Type B pancreatic cell (in vitro differentiated cells): Measurements from ENCODE around the gene RHBDL2. TPM values are rescaled to one million over a fixed set of nuclear protein-coding genes. Genes with fewer than 3 reads are reported as not detected.

Source experiments
- DNase-seq: peaks from one replicate; pipeline ENCODE4 v3.0.0; 2021; ENCODE audit warnings: mixed read lengths; ENCODE audit not compliant: unreplicated experiment; ENCODE audit errors: extremely low spot score
- H3K27ac Mint-ChIP-seq: 2 replicates; pipeline ENCODE4 v1.8.0; 2021; ENCODE audit warnings: mild to moderate bottlenecking, mixed read lengths
- H3K27me3 Mint-ChIP-seq: 2 replicates; pipeline ENCODE4 v1.8.0; 2021; ENCODE audit warnings: mixed read lengths
- H3K36me3 Mint-ChIP-seq: 2 replicates; pipeline ENCODE4 v1.8.0; 2021; ENCODE audit warnings: mixed read lengths
- H3K4me1 Mint-ChIP-seq: one replicate; pipeline ENCODE4 v1.8.0; 2021; ENCODE audit warnings: mixed read lengths; ENCODE audit not compliant: unreplicated experiment
- H3K4me3 Mint-ChIP-seq: 2 replicates; pipeline ENCODE4 v1.8.0; 2021; ENCODE audit warnings: mild to moderate bottlenecking, mixed read lengths
- H3K9me3 Mint-ChIP-seq: 2 replicates; pipeline ENCODE4 v1.8.0; 2021; ENCODE audit warnings: mixed read lengths
- total RNA-seq: library from RNA; stranded (reverse); gene quantifications from 2 replicates; pipeline ENCODE4 v1.2.1, GENCODE V29; 2021; ENCODE audit warnings: low replicate concordance
- TF ChIP-seq, protein P1 (sequence below): fragments of 200-600 bp; sonication (generic); conservative IDR thresholded peaks from 2 replicates; pipeline ENCODE4 v1.5.0; 2021; ENCODE audit warnings: antibody characterized with exemption, mild to moderate bottlenecking

Gene RHBDL2
- total RNA-seq, 1 donor from 2014 or later = 0.80 TPM

DNA sequence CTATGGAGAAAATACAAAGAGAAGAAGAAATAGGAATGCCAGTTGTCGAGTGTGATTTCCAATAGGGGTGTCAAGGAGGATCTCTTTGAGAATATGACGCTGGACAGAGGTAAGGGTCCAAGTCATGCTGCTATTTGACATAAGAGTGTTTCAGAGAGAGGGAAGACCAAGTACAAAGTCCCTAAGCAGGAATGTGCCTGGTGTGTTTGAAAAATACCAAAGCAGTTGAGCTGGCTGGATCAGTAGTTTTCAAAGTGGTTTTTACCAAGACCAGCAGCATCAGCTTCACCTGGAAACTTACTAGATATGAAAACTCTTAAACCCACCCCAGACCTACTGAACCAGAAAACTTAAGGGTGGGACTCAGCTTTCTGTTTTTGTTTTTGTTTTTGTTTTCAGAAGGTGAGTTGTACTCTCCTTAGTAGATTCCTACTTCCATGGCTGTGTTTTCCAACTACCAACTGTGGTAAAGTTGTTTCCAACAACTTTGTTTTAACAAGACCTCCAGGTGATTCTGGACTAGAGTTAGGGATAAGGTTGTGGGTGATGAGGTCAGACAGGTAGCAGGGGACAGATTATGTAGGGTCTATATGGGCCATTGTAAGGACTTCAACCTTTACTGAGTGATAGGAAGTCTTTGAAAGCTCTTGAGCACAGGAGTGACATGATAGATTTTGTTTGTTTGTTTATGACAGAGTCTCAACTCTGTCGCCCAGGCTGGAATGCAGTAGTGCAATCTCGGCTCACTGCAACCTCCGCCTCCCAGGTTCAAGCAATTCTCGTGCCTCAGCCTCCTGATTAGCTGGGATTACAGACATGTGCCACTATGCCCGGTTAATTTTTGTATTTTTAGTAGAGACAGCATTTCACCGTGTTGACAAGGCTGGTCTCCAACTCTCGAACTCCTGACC, 53.0 kb downstream of the RHBDL2 start:
- Mint-ChIP-seq H3K27me3 (no peaks in the 10 kb centered on the region), H3K36me3 (peaks cover 3% of the 10 kb centered on the region), H3K27ac (no peak overlapping the region), H3K4me3 (no peak overlapping the region), H3K9me3 (no peaks in the 10 kb centered on the region), H3K4me1 (no peaks in the 10 kb centered on the region)
- TF ChIP-seq, protein P1, sequence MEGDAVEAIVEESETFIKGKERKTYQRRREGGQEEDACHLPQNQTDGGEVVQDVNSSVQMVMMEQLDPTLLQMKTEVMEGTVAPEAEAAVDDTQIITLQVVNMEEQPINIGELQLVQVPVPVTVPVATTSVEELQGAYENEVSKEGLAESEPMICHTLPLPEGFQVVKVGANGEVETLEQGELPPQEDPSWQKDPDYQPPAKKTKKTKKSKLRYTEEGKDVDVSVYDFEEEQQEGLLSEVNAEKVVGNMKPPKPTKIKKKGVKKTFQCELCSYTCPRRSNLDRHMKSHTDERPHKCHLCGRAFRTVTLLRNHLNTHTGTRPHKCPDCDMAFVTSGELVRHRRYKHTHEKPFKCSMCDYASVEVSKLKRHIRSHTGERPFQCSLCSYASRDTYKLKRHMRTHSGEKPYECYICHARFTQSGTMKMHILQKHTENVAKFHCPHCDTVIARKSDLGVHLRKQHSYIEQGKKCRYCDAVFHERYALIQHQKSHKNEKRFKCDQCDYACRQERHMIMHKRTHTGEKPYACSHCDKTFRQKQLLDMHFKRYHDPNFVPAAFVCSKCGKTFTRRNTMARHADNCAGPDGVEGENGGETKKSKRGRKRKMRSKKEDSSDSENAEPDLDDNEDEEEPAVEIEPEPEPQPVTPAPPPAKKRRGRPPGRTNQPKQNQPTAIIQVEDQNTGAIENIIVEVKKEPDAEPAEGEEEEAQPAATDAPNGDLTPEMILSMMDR = no peak
- DNase-seq = no peak

DNA sequence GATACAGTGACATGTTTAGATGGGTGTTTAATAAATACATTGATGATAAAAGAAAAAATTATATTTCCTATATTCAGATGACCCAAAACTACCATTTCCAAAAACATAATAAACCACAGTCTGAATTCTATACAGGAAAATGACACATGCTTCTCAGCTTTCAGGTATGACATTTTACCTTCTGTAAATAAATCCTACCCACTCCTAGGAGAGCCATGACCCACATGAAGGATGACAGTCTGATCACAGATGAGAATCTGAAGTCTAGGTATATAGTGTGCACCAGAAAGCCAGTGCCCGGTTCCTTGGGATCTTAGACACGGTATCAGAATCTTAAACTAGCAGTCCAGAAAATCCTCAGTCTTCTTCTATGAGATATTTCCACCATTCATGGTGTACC, 56.5 kb downstream of the RHBDL2 start:
- no peak for DNase-seq
- peaks cover 3% of the 10 kb centered on the region for H3K36me3 Mint-ChIP-seq
- no peaks in the 10 kb centered on the region for H3K4me1 Mint-ChIP-seq
- no peak overlapping the region for H3K4me3 Mint-ChIP-seq
- H3K9me3 Mint-ChIP-seq = no peaks in the 10 kb centered on the region
- TF ChIP-seq, protein P1 = no peak
- H3K27me3 Mint-ChIP-seq = no peaks in the 10 kb centered on the region
- no peak overlapping the region for H3K27ac Mint-ChIP-seq

DNA sequence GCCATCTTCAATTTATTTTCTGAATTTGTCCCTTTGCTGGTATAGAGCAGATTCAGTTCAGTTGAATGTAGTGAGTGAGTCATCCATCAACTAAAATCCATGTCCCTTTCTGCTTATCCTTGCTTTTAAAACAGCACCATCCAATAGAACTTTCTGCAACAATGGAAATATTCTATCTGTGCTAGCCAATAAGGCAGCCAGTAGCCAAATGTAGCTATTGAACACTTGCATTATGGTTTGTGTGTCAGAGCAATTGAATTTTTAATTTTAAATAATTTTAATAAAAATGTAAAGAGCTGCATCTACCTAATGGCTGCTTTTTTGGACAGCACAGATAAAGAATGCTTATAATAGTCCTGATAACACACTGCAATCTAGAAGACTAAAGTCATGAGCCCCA, 60.1 kb downstream of the RHBDL2 start, which contains the start of gene GJA9:
TSS of gene GJA9 (minus strand) at position 101 of the 400 bp plus-strand sequence. CDS start 5,489 bp downstream, outside the sequence.
- Mint-ChIP-seq H3K27me3 (no peaks in the 10 kb centered on the region), H3K36me3 (no peaks in the 10 kb centered on the region), H3K4me1 (no peaks in the 10 kb centered on the region), H3K27ac (no peak within 1 kb of the TSS), H3K9me3 (no peaks in the 10 kb centered on the region), H3K4me3 (no peak within 1 kb of the TSS)
- TF ChIP-seq, protein P1 = no peak
- no peak for DNase-seq

DNA sequence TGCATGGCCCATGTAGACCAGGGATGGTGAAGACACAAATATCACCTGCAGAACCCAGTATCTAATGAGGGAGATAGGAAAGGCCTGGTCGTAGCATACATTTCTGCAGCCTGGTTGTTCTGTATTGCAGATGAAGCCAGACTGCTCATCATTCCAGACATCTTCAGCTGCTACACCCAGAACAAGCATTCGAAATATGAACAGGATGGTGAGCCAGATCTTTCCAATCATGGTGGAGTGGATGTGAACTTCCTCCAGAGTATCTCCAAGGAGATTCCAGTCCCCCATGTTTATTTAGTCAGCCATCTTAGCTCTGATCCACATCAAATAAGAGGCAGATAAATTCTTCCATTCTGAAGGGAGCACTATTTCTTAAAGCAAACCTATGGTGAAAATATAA, 65.8 kb downstream of the RHBDL2 start:
- Mint-ChIP-seq H3K4me3 (peak overlapping the region; percentile 21), H3K27me3 (no peaks in the 10 kb centered on the region), H3K27ac (no peak overlapping the region)

DNA sequence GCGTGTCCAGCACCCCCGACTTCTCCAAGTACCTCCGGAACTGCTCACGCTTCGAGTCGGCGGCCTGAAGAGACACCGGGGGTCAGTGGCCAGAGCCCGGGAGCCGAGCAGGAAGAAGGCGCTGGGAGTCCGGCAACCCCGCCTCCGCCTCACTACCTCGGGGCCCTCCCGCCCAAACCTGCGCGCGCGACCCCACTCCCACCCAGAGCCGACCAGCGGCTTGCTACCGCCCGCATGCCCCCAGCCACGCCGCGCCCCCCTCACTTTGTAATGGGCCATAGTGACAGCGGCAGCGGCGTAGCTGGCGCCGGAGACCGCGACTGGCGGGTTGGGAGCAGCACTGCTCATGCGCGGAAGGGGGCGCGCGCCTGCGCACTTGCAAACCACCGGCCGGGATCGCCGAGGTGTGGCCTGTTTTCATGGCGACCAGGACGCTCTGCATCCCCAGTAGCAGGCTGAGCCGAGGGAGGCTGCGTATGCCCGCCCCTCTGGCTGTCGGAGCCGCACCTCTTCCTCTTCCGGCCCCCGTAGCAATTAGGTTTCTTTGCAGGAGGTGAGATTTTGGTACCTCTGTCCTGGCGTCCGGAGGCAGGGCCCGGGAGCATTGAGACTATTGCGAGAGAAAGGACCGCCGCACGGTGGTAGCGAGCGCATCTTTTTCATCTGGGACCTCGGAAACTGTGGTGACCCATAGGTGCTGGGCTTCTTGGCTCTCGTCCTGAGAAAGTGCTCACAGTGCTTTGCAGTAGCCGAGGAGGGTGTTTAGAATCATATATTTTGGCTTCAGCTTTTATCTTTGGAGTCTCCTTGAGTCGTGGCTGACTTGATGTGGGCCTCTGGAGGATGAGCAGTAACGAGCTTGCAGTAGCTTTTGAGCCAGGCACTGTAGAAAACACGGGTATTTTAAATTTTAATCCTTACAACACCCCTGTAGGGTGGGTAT, 68.3 kb downstream of the RHBDL2 start, which contains the start of gene MYCBP:
TSS of gene MYCBP (minus strand) at position 322 of the 943 bp plus-strand sequence. CDS start at position 279, 43 bp downstream.
- DNase-seq = peak; percentile 98
- peak within 1 kb of the TSS; percentile 96 for H3K4me3 Mint-ChIP-seq
- TF ChIP-seq, protein P1 = no peak
- H3K4me1 Mint-ChIP-seq = peaks cover 20% of the 10 kb centered on the region
- peak within 1 kb of the TSS; percentile 80 for H3K27ac Mint-ChIP-seq
- no peaks in the 10 kb centered on the region for H3K27me3 Mint-ChIP-seq
- peaks cover 8% of the 10 kb centered on the region for H3K36me3 Mint-ChIP-seq
- H3K9me3 Mint-ChIP-seq = no peaks in the 10 kb centered on the region

More for the DNA sequence above, 65.8 kb downstream of the RHBDL2 start:
- Mint-ChIP-seq H3K36me3 (peaks cover 5% of the 10 kb centered on the region), H3K4me1 (peaks cover 16% of the 10 kb centered on the region), H3K9me3 (no peaks in the 10 kb centered on the region)
- TF ChIP-seq, protein P1 = no peak
- DNase-seq = no peak
